Measurements from ENCODE around the gene ACAP3. TPM values are rescaled to one million over a fixed set of nuclear protein-coding genes. Genes with fewer than 3 reads are reported as not detected.

Gene ACAP3
- total RNA-seq, 4 donors from 2014 or later, result 18.4 to 31.9 (median 25.8) TPM

DNA sequence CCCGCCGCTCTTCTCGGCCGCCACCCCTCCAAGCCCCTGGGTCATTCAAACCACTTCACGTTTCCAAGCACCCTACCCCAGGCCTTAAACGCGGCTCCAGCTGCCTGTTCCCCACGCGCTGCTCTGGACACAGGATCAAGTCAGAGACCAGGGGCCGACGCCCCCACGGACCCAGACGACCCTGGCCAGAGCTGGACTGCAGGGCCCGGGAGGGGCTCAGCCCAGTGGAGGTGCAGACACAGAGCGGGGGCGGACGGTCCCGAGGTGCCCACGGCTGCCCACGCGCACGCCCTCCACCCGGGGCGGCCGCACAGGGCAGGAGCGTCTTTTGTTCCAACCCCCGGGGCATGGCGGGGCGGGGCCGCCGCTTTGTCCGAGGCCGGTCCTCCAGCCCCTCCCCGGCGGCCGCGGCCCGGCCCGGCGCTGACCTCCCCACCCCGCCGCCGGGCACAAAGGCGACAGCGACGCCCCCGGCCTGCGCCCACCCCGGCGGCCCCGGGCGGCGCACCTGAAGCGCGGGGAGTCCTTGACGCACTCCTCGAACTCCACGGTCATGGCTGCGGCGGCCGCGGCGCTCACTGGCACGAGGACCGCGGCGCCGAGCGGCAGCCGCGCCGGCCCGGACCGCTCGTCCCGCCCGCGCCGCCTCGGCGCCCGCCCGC, 338 bp downstream of the ACAP3 start:
- intact Hi-C loops (cut with DNase I; ENCODE audit: low total_unique reads) (loop anchor here (2.0 kb wide), 1 partner anchor 35 kb away; the partner anchor contains the start of gene UBE2J2), in situ Hi-C loops (cut with MboI; ENCODE audit: low sequenced_read_pairs in 4 of 4) (no loop called here)
- Histone ChIP-seq H3K27ac (peak overlapping the region; percentile 88 to 100 (median 96)), H3K4me1 (peaks cover 38 to 46% of the 10 kb centered on the region in 2 donors), H3K4me3 (peak overlapping the region; percentile 57 to 92 (median 74)), H3K27me3 (no peaks in the 10 kb centered on the region), H3K9me3 (no peaks in the 10 kb centered on the region), H3K36me3 (peaks cover 0 to 11% of the 10 kb centered on the region in 2 donors)
- ATAC-seq (peak; percentile 15 to 16), DNase-seq (no peak)
- peak; percentile 66 to 74 for TF ChIP-seq POLR2A (IDR thresholded peaks at IDR 0.05)
- TF ChIP-seq, protein P1, sequence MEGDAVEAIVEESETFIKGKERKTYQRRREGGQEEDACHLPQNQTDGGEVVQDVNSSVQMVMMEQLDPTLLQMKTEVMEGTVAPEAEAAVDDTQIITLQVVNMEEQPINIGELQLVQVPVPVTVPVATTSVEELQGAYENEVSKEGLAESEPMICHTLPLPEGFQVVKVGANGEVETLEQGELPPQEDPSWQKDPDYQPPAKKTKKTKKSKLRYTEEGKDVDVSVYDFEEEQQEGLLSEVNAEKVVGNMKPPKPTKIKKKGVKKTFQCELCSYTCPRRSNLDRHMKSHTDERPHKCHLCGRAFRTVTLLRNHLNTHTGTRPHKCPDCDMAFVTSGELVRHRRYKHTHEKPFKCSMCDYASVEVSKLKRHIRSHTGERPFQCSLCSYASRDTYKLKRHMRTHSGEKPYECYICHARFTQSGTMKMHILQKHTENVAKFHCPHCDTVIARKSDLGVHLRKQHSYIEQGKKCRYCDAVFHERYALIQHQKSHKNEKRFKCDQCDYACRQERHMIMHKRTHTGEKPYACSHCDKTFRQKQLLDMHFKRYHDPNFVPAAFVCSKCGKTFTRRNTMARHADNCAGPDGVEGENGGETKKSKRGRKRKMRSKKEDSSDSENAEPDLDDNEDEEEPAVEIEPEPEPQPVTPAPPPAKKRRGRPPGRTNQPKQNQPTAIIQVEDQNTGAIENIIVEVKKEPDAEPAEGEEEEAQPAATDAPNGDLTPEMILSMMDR (IDR thresholded peaks at IDR 0.05 in 4 of 5, conservative IDR thresholded peaks at IDR 0.05 in 1 of 5), result no peak

DNA sequence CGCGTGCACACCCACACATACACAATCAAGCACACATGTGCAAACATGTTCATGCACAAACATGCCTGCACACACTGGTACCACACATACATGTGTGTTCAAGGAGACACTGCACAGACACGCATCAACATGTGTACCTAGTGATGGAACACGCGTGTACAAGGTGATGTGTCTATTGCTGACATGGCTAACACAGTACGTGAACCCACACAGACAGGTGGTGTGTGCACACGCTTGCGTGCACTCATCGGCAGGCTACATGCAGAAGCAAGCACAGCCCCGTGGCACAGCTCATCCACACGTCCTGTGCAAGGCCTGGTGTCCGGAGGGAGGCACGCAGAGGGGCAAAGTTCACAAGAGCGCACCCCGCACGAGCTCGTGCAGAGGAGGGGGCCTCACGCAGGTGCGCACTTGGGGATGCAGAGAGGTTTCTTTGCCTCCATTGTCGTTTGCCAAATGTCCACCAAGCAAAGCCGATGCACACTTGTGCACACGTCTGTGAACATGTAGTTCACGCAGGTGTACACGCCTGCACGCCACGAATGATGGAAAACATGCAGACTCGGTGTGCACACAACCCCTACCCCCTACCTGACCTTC, 969 bp downstream of the ACAP3 start:
- in situ Hi-C loops (cut with MboI; ENCODE audit: low sequenced_read_pairs in 4 of 4), result no loop called here
- H3K27me3 ChIP-seq, result no peaks in the 10 kb centered on the region
- no peak for DNase-seq
- peaks cover 38 to 46% of the 10 kb centered on the region in 2 donors for H3K4me1 ChIP-seq
- no peak for TF ChIP-seq POLR2A (IDR thresholded peaks at IDR 0.05)
- TF ChIP-seq, protein P1 (IDR thresholded peaks at IDR 0.05 in 4 of 5, conservative IDR thresholded peaks at IDR 0.05 in 1 of 5), result no peak
- peak overlapping the region; percentile 57 to 92 (median 74) for H3K4me3 ChIP-seq
- no peaks in the 10 kb centered on the region for H3K9me3 ChIP-seq
- no peak for ATAC-seq
- peak overlapping the region; percentile 88 to 100 (median 96) for H3K27ac ChIP-seq
- intact Hi-C loops (cut with DNase I; ENCODE audit: low total_unique reads), result loop anchor here (2.0 kb wide), 1 partner anchor 34 kb away; the partner anchor contains the start of gene UBE2J2
- peaks cover 0 to 8% of the 10 kb centered on the region in 2 donors for H3K36me3 ChIP-seq

- DNase-seq, result no peak
- Histone ChIP-seq H3K4me3 (peak overlapping the region; percentile 57 to 92 (median 74)), H3K4me1 (peaks cover 38 to 46% of the 10 kb centered on the region in 2 donors), H3K27me3 (no peaks in the 10 kb centered on the region), H3K36me3 (peaks cover 0 to 2% of the 10 kb centered on the region in 2 donors), H3K9me3 (no peaks in the 10 kb centered on the region), H3K27ac (peak overlapping the region; percentile 58 to 71 (median 67))
- TF ChIP-seq, protein P1 (IDR thresholded peaks at IDR 0.05 in 4 of 5, conservative IDR thresholded peaks at IDR 0.05 in 1 of 5), result no peak
- TF ChIP-seq POLR2A (IDR thresholded peaks at IDR 0.05), result no peak
- in situ Hi-C loops (cut with MboI; ENCODE audit: low sequenced_read_pairs in 4 of 4), result no loop called here
- no peak for ATAC-seq
- intact Hi-C loops (cut with DNase I; ENCODE audit: low total_unique reads), result loop anchor here (2.0 kb wide), 1 partner anchor 33 kb away; the partner anchor contains the start of gene UBE2J2
Observed at GRCh38 chr1:1306070-1306660, 1.6 kb downstream of the ACAP3 start.

DNA sequence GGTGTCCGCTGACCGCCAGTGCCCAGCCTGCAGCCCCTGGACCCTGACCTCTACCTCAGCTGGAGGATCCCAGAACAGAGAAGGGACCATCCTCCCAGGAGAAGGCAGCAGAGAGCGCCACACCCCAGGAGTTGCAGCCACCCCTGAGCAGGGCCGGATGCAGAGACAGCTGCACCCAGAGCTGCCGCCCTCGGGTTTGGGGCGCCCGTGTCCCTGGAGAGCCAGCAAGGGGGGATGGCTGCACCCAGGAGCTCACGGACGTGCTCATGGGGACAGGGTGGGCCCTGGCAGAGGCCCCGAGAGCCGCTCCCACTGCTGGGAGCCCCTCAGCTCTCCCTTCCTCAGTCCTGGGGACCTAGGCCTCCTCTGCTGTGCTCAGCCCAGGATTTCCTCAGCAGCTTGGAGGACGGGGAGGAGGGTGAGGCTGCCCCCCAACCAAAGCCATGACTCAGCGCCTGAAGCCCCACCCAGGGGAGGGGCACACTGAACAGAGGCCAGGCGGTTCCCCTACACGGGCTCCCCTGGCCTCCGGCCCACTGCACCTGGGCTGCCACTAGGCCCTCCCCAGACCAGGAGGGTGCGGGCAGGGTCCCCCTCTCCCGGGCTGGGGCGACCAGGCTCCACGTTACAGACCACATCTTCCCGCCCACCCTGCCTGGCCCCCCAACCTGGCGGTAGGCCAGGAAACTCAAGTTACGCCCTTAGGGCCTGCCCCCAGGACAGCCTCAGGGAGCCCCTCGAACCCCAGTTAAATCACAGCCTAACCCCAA, 2.2 kb downstream of the ACAP3 start:
- Histone ChIP-seq H3K27ac (peak overlapping the region; percentile 58 to 71 (median 67)), H3K9me3 (no peaks in the 10 kb centered on the region), H3K4me3 (peak overlapping the region; percentile 35 to 92 (median 61)), H3K27me3 (no peaks in the 10 kb centered on the region), H3K4me1 (peaks cover 38 to 46% of the 10 kb centered on the region in 2 donors), H3K36me3 (no peaks in the 10 kb centered on the region)
- in situ Hi-C loops (cut with MboI; ENCODE audit: low sequenced_read_pairs in 4 of 4) (no loop called here), intact Hi-C loops (cut with DNase I; ENCODE audit: low total_unique reads) (loop anchor here (2.0 kb wide), 1 partner anchor 33 kb away; the partner anchor contains the start of gene UBE2J2)
- TF ChIP-seq, protein P1 (IDR thresholded peaks at IDR 0.05 in 4 of 5, conservative IDR thresholded peaks at IDR 0.05 in 1 of 5), result no peak
- no peak for TF ChIP-seq POLR2A (IDR thresholded peaks at IDR 0.05)
- ATAC-seq (no peak), DNase-seq (peak in 1 of 2 donors; percentile 57)

Data from gastrocnemius medialis (tissue), 4 donors.